Nephron progenitor cell (in vitro differentiated cells): ENCODE results near the gene CLASP1.
"Not testable (repeated sequence)": the region's sequence is repeated elsewhere in the genome, so short reads cannot be mapped to it uniquely, and the experiment has no call there.

Experiments
- DNase-seq: peaks from one replicate; pipeline ENCODE4 v3.0.0; 2021
- H3K27ac Mint-ChIP-seq: 2 replicates; pipeline ENCODE4 v1.8.0; 2021; ENCODE audit warnings: mild to moderate bottlenecking, moderate library complexity, mixed read lengths
- H3K27me3 Mint-ChIP-seq: 2 replicates; pipeline ENCODE4 v1.8.0; 2021; ENCODE audit warnings: mild to moderate bottlenecking, low read depth, mixed read lengths; ENCODE audit not compliant: poor library complexity
- H3K36me3 Mint-ChIP-seq: 2 replicates; pipeline ENCODE4 v1.8.0; 2021; ENCODE audit warnings: low read depth, mixed read lengths
- H3K4me1 Mint-ChIP-seq: 2 replicates; pipeline ENCODE4 v1.8.0; 2021; ENCODE audit warnings: mixed read lengths
- H3K4me3 Mint-ChIP-seq: 2 replicates; pipeline ENCODE4 v1.8.0; 2021; ENCODE audit warnings: mild to moderate bottlenecking, moderate library complexity, mixed read lengths
- H3K9me3 Mint-ChIP-seq: 2 replicates; pipeline ENCODE4 v1.8.0; 2021; ENCODE audit warnings: mild to moderate bottlenecking, moderate library complexity, mixed read lengths
- CTCF ChIP-seq: fragments of 200-600 bp; sonication (generic); IDR thresholded peaks from 2 replicates; pipeline ENCODE4 v1.5.0; 2021; ENCODE audit warnings: antibody characterized with exemption

CLASP1 gene

GRCh38 chr2:121647396-121647795 lies 1.9 kb downstream of the CLASP1 start:
- peaks cover 63% of the 10 kb centered on the region for H3K4me1 Mint-ChIP-seq
- TF ChIP-seq CTCF = no peak
- H3K27ac Mint-ChIP-seq = peak overlapping the region; percentile 93
- H3K27me3 Mint-ChIP-seq = no peaks in the 10 kb centered on the region
- peaks cover 24% of the 10 kb centered on the region for H3K36me3 Mint-ChIP-seq
- DNase-seq = no peak
- H3K4me3 Mint-ChIP-seq = peak overlapping the region; percentile 96
- H3K9me3 Mint-ChIP-seq = no peaks in the 10 kb centered on the region

GRCh38 chr2:121644715-121645114 lies 4.5 kb downstream of the CLASP1 start:
- peak overlapping the region; percentile 18 for H3K27ac Mint-ChIP-seq
- no peak overlapping the region for H3K4me3 Mint-ChIP-seq
- H3K36me3 Mint-ChIP-seq = peaks cover 46% of the 10 kb centered on the region
- H3K9me3 Mint-ChIP-seq = peaks cover 11% of the 10 kb centered on the region
- no peaks in the 10 kb centered on the region for H3K27me3 Mint-ChIP-seq
- TF ChIP-seq CTCF = no peak
- no peak for DNase-seq
- peaks cover 45% of the 10 kb centered on the region for H3K4me1 Mint-ChIP-seq

DNA sequence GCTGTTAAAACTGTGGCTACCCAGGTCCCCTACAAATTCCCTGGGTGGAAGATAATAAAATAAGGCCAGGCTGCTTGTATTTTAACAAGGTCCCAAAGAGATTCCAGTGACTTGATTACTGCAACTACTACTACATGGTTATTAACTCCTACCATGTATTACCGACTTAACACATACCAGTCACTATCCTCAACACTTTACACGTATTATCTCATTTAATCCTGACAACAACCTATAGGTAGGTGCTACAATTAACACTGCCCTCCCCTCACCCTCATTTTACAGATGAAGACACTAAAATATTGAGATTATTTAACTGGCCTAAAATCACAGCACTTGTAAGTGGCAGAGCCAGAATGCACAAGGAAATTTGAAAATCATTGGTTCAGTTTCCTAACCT lies 5.4 kb downstream of the CLASP1 start:
- TF ChIP-seq CTCF = no peak
- no peak for DNase-seq
- Mint-ChIP-seq H3K36me3 (peaks cover 55% of the 10 kb centered on the region), H3K4me1 (peaks cover 45% of the 10 kb centered on the region), H3K4me3 (no peak overlapping the region), H3K9me3 (peaks cover 20% of the 10 kb centered on the region), H3K27me3 (no peaks in the 10 kb centered on the region), H3K27ac (no peak overlapping the region)

DNA sequence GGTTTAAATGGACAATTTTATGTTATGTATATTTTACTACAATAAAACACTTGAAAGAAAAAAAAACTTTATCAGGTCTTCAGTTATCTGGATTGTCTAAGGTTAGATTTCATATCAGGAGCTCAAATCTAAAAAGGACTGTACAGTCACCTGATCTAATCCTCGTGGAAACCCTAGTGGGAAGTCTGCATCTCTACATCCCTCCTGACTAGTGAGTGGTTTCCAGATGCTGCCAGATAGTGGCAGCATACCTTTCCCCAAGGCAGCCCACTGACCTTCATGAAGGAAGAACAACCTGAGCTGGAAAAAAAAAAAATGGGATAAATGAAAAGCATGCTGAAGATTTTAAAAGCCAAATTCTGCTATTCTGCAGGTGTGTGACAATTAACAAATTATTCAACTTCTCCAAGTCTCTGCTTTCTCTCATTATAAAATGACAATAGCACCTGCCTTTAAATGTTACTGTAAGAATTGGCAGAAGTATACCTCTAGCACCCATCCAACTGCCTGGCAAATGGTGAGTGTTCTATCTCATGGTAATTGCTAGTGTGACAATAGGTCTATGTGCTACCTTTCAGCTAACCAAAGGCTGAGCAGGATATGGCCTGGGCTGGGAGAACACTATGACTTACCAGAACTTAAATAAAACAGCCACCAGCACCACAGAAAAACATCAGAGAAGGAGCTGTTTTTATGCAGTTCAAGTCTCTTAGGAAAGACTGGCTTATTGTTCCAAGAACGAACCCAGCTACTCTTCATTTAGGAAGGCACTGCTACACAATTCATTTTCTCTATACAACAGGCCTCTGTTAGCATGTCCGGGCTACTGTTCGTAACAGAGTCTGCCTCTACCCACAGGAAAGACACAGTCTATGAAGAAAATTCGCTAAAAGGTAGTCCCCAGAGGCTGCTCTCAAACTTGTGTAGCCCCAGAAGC lies 8.6 kb downstream of the CLASP1 start:
- Mint-ChIP-seq H3K36me3 (peaks cover 68% of the 10 kb centered on the region), H3K4me3 (no peak overlapping the region), H3K27ac (peak overlapping the region; percentile 69), H3K4me1 (peaks cover 19% of the 10 kb centered on the region), H3K27me3 (no peaks in the 10 kb centered on the region), H3K9me3 (peaks cover 40% of the 10 kb centered on the region)
- DNase-seq = no peak
- TF ChIP-seq CTCF = no peak

- H3K4me3 Mint-ChIP-seq, DNase-seq, H3K27me3 Mint-ChIP-seq, H3K27ac Mint-ChIP-seq: not testable (repeated sequence)
- Mint-ChIP-seq H3K9me3 (peaks cover 40% of the 10 kb centered on the region), H3K4me1 (peaks cover 19% of the 10 kb centered on the region), H3K36me3 (peaks cover 68% of the 10 kb centered on the region)
Observed at GRCh38 chr2:121639846-121640245, 9.4 kb downstream of the CLASP1 start.

- H3K9me3 Mint-ChIP-seq = peaks cover 40% of the 10 kb centered on the region
- peaks cover 18% of the 10 kb centered on the region for H3K4me1 Mint-ChIP-seq
- no peak overlapping the region for H3K27ac Mint-ChIP-seq
- no peak for DNase-seq
- peaks cover 63% of the 10 kb centered on the region for H3K36me3 Mint-ChIP-seq
- H3K4me3 Mint-ChIP-seq = no peak overlapping the region
- H3K27me3 Mint-ChIP-seq = no peaks in the 10 kb centered on the region
- TF ChIP-seq CTCF = no peak
Observed at GRCh38 chr2:121638333-121638732, 10.9 kb downstream of the CLASP1 start.
